MM.1S (cell line): ENCODE measurements around the gene HSPB1.
A peak's percentile ranks its signal among the peaks of the same experiment; 100 is the strongest.
"Not testable (repeated sequence)": the region's sequence is repeated elsewhere in the genome, so short reads cannot be mapped to it uniquely, and the experiment has no call there.

Experiments used
- DNase-seq: peaks from one replicate; pipeline ENCODE4 v3.0.0-alpha.2; 2015
- H2AFZ ChIP-seq: fragments of 300-600 bp; sonication (generic); 2 replicates; pipeline ENCODE4 v1.6.0; 2016; ENCODE audit warnings: antibody characterized with exemption, low read length
- H3F3A ChIP-seq: fragments of 300-600 bp; sonication (generic); 2 replicates; pipeline ENCODE4 v1.6.1; 2016; ENCODE audit warnings: mild to moderate bottlenecking, antibody characterized with exemption, low read length, moderate library complexity, mixed read lengths; ENCODE audit not compliant: insufficient read depth
- H3K27ac ChIP-seq: fragments of 300-600 bp; sonication (generic); 2 replicates; pipeline ENCODE4 v1.5.1; 2016; ENCODE audit warnings: mild to moderate bottlenecking, low read length
- H3K27me3 ChIP-seq: fragments of 300-600 bp; sonication (generic); replicated peaks from 2 replicates; pipeline ENCODE4 v1.6.0; 2016; ENCODE audit warnings: low read length; ENCODE audit not compliant: insufficient read depth
- H3K36me3 ChIP-seq: fragments of 300-600 bp; sonication (generic); replicated peaks from 2 replicates; pipeline ENCODE4 v1.6.1; 2016; ENCODE audit warnings: mild to moderate bottlenecking, low read length, mixed read lengths; ENCODE audit not compliant: insufficient read depth
- H3K4me1 ChIP-seq: fragments of 300-600 bp; sonication (generic); 2 replicates; pipeline ENCODE4 v1.6.1; 2016; ENCODE audit warnings: low read length, mixed read lengths
- H3K4me2 ChIP-seq: fragments of 300-600 bp; sonication (generic); 2 replicates; pipeline ENCODE4 v1.6.0; 2016; ENCODE audit warnings: low read depth, low read length
- H3K4me3 ChIP-seq: fragments of 300-600 bp; sonication (generic); 2 replicates; pipeline ENCODE4 v1.5.1; 2016; ENCODE audit warnings: low read length, mixed read lengths
- H3K79me2 ChIP-seq: fragments of 300-600 bp; sonication (generic); 2 replicates; pipeline ENCODE4 v1.6.1; 2016; ENCODE audit warnings: mixed run types, low read length, mixed read lengths
- H3K9ac ChIP-seq: fragments of 300-600 bp; sonication (generic); 2 replicates; pipeline ENCODE4 v1.6.1; 2016; ENCODE audit warnings: low read length, mixed read lengths
- H3K9me2 ChIP-seq: fragments of 300-600 bp; sonication (generic); replicated peaks from 2 replicates; pipeline ENCODE4 v1.6.1; 2016; ENCODE audit warnings: mild to moderate bottlenecking, low read length, mixed read lengths; ENCODE audit not compliant: insufficient read depth
- H3K9me3 ChIP-seq: fragments of 300-600 bp; sonication (generic); replicated peaks from 2 replicates; pipeline ENCODE4 v1.6.1; 2016; ENCODE audit warnings: mild to moderate bottlenecking, low read length, mixed read lengths; ENCODE audit not compliant: insufficient read depth
- H4K20me1 ChIP-seq: fragments of 300-600 bp; sonication (generic); 2 replicates; pipeline ENCODE4 v1.6.1; 2016; ENCODE audit warnings: mild to moderate bottlenecking, low read length, moderate library complexity, mixed read lengths; ENCODE audit not compliant: insufficient read depth
- EZH2 ChIP-seq: fragments of 300-600 bp; sonication (generic); optimal IDR thresholded peaks from 2 replicates; pipeline ENCODE3; 2017; ENCODE audit warnings: low read depth, mild to moderate bottlenecking, antibody characterized with exemption, low read length, mixed read lengths
- EZH2phosphoT487 ChIP-seq: fragments of 300-600 bp; sonication (generic); IDR thresholded peaks from 2 replicates; pipeline ENCODE4 v1.6.1; 2018; ENCODE audit warnings: antibody characterized with exemption, low read length
- TF ChIP-seq, protein P1 (sequence below): fragments of 300-600 bp; sonication (generic); IDR thresholded peaks from 2 replicates; pipeline ENCODE4 v1.5.1; 2016; ENCODE audit warnings: antibody characterized with exemption, low read length, mixed read lengths

HSPB1 gene

DNA sequence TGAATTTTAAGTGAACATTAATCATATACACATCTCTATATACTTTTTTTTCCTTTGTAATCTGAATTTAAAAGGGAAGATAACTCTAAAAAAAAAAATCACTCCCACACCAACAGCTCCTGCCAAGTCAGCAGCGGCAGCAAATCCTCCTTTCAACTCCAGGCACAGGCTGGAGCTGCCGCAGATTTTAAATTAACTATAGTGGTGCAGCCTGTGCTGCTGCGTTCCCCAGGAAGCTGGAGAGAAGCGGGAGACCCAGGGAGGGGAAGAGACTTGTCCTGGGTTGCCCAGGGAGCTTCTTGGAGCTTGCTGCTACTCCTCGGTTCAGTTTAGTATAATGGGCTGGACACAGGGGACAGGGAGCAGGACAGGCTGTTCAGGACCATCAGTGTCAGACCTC, 32.6 kb upstream of the HSPB1 start:
- H3K9ac ChIP-seq = no peak overlapping the region
- no peaks in the 10 kb centered on the region for H3K79me2 ChIP-seq
- H3K9me3 ChIP-seq = no peaks in the 10 kb centered on the region
- H4K20me1 ChIP-seq = no peaks in the 10 kb centered on the region
- no peaks in the 10 kb centered on the region for H3K9me2 ChIP-seq
- H2AFZ ChIP-seq = no peak overlapping the region
- no peak for DNase-seq
- no peaks in the 10 kb centered on the region for H3K36me3 ChIP-seq
- H3K27ac ChIP-seq = no peak overlapping the region
- H3K4me1 ChIP-seq = peaks cover 8% of the 10 kb centered on the region; the same call in 1 of the 2 replicates
- H3F3A ChIP-seq = no peaks in the 10 kb centered on the region
- TF ChIP-seq, protein P1, sequence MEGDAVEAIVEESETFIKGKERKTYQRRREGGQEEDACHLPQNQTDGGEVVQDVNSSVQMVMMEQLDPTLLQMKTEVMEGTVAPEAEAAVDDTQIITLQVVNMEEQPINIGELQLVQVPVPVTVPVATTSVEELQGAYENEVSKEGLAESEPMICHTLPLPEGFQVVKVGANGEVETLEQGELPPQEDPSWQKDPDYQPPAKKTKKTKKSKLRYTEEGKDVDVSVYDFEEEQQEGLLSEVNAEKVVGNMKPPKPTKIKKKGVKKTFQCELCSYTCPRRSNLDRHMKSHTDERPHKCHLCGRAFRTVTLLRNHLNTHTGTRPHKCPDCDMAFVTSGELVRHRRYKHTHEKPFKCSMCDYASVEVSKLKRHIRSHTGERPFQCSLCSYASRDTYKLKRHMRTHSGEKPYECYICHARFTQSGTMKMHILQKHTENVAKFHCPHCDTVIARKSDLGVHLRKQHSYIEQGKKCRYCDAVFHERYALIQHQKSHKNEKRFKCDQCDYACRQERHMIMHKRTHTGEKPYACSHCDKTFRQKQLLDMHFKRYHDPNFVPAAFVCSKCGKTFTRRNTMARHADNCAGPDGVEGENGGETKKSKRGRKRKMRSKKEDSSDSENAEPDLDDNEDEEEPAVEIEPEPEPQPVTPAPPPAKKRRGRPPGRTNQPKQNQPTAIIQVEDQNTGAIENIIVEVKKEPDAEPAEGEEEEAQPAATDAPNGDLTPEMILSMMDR = no peak
- no peak for TF ChIP-seq EZH2phosphoT487
- peaks cover 16% of the 10 kb centered on the region; the same call in 1 of the 2 replicates for H3K27me3 ChIP-seq
- no peak overlapping the region for H3K4me2 ChIP-seq
- no peak overlapping the region for H3K4me3 ChIP-seq

DNA sequence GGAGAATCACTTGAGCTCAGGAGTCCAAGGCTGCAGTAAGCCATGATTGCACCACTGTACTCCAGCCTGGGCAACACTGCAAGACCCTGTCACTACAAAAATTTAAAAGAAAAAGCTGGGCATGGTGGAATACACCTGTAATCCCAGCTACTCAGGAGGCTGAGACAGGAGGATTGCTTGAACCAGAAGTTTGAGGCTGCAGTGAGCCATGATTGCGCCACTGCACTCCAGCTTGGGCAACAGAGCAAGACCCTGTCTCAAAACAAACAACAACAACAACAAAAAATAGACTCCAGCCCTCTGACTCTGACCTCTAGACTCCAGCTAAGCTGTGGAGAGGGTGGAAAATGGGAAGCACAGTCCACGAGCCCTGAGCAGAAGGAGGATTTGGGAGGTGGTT, 31.1 kb upstream of the HSPB1 start:
- H3K36me3 ChIP-seq, H3K4me2 ChIP-seq, DNase-seq, H3K4me3 ChIP-seq, H3K79me2 ChIP-seq, H3F3A ChIP-seq, H3K27ac ChIP-seq, H3K9me2 ChIP-seq, H4K20me1 ChIP-seq, H3K9me3 ChIP-seq, H2AFZ ChIP-seq, H3K4me1 ChIP-seq, H3K9ac ChIP-seq: not testable (repeated sequence)
- peaks cover 16% of the 10 kb centered on the region; the same call in 1 of the 2 replicates for H3K27me3 ChIP-seq

DNA sequence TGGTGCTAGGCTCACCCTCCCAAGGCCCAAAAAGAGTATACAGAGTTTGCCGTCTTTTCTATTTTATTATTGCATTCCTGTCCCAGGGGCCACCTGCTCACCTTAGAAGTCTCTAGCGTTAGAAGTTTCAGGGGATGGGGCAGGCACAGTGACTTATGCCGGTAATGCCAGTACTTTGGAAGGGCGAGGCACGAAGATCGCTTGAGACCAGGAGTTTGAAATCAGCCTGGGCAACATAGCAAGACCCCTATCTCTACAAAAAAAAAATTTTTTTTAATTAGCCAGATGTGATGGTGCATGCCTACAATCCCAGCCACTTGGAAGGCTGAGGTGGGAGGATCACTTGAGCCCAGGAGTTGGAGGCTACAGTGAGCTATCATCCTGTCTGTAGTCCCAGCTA, 30.3 kb upstream of the HSPB1 start:
- TF ChIP-seq EZH2 = no peak
- no peak for TF ChIP-seq EZH2phosphoT487
- TF ChIP-seq, protein P1 = no peak
- peak overlapping the region; percentile 70; the same call in 1 of the 2 replicates for H3K4me2 ChIP-seq

DNA sequence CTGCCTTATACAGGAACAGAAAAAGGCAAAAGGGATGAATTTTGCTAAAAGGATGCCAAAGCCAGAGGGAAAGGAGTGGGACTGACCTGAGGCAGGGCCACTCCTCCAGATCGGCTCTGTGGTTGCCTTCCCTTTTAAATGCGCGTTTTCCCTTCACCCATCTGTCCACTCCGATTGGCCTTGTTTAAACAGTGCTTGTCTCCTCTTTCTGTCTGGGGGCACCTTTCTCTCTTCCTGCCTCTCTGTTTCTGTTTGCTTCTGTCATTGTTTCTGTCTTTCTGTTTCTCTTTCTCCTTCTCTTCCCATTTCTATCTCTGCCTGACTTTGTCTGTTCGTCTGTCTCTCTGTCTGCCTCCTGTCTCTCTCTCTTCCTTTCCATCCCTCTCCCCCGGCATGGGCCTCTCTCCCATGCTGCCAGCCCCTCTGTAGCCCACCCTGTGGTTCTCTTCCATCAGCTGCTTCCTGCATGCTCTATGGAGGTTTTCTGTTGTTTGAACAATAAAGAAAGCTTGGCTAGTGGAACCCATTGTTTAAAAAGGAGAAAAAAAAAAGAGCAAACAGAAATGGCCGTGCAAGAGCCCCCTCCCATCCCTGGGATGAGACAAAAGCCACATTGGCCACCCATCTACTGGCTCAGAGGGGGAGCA, 29.5 kb upstream of the HSPB1 start:
- H3K4me2 ChIP-seq = peak overlapping the region; percentile 70
- no peaks in the 10 kb centered on the region for H3K79me2 ChIP-seq
- TF ChIP-seq, protein P1 = no peak
- TF ChIP-seq EZH2phosphoT487 (no peak), EZH2 (no peak)
- peak; percentile 13 for DNase-seq
- H3K27me3 ChIP-seq = peaks cover 20% of the 10 kb centered on the region
- H3F3A ChIP-seq = no peaks in the 10 kb centered on the region
- no peaks in the 10 kb centered on the region for H3K9me3 ChIP-seq
- no peaks in the 10 kb centered on the region for H4K20me1 ChIP-seq
- H3K9me2 ChIP-seq = no peaks in the 10 kb centered on the region
- peaks cover 8% of the 10 kb centered on the region; the same call in 1 of the 2 replicates for H3K4me1 ChIP-seq
- no peak overlapping the region for H3K27ac ChIP-seq
- H2AFZ ChIP-seq = peak overlapping the region; percentile 50
- no peaks in the 10 kb centered on the region for H3K36me3 ChIP-seq
- peak overlapping the region; percentile 45 for H3K4me3 ChIP-seq
- no peak overlapping the region for H3K9ac ChIP-seq

More for the DNA sequence above, 30.3 kb upstream of the HSPB1 start:
- Histone ChIP-seq H3K27me3 (peaks cover 15% of the 10 kb centered on the region), H3K27ac (no peak overlapping the region), H3K4me1 (peaks cover 8% of the 10 kb centered on the region; the same call in 1 of the 2 replicates), H3K9me3 (no peaks in the 10 kb centered on the region), H3K36me3 (no peaks in the 10 kb centered on the region), H4K20me1 (no peaks in the 10 kb centered on the region), H3F3A (no peaks in the 10 kb centered on the region), H3K9ac (no peak overlapping the region), H3K4me3 (no peak overlapping the region), H2AFZ (no peak overlapping the region), H3K9me2 (no peaks in the 10 kb centered on the region), H3K79me2 (no peaks in the 10 kb centered on the region)
- DNase-seq = no peak
